K562 (cell line): Measurements from ENCODE around the gene TBX6. TPM values are rescaled to one million over a fixed set of nuclear protein-coding genes. Genes with fewer than 3 reads are reported as not detected.

ENCODE experiments used
- ATAC-seq: fragments of 200-7000 bp; cut with Tn5 transposase; 3 replicates; pipeline ENCODE4 v1.9.1; 2020; ENCODE audit warnings: moderate library complexity
- BruUV-seq: library from RNA; stranded (reverse); fragments of 400-500 nt; replicated peaks from 2 replicates; lab custom pipeline; 2021; lab: Mats Ljungman, UMichigan
- CTCF ChIA-PET: fragments of 300-600 bp; formaldehyde crosslinking; extraction: SDS; loops from one replicate; lab custom pipeline; 2021; ENCODE audit warnings: low intra/inter-chr PET ratio; lab: Yijun Ruan, JAX
- POLR2A ChIA-PET: fragments of 300-600, 350-650 bp; sonication (Branson Sonifier 250); formaldehyde crosslinking; extraction: SDS; loops from one replicate; lab custom pipeline; 2021; ENCODE audit warnings: antibody characterized with exemption, inconsistent platforms; lab: Yijun Ruan, JAX
- DNase-seq, 4 experiments: peaks; one replicate each; pipeline versions ENCODE4 v3.0.0 to v3.0.0-alpha.2; 2011 to 2018; ENCODE audit warnings: low spot score in 3 of 4, mixed read lengths in 3 of 4; ENCODE audit errors: extremely low read depth in 1 of 4
- FAIRE-seq: peaks from 2 replicates; lab custom pipeline; 2011; peaks lifted over from hg19 to GRCh38; lab: Jason Lieb, UNC
- H2AFZ ChIP-seq: 2 replicates; pipeline ENCODE4 v1.6.0; 2011; ENCODE audit warnings: low read depth, low read length, control low read depth, inconsistent platforms
- H3K27ac ChIP-seq: fragments of 200-600 bp; 3 replicates; pipeline ENCODE4 v1.8.0; 2011; ENCODE audit warnings: low read depth, mild to moderate bottlenecking, control low read depth, inconsistent platforms, low read length, moderate library complexity, mixed read lengths; ENCODE audit errors: extremely low read depth
- H3K27me3 ChIP-seq, 2 experiments: fragments of 300-600 bp in 1 of 2; 2 replicates in 1 of 2; 3 replicates in 1 of 2; pipeline versions ENCODE4 v1.6.0 to v1.8.0; 2011; ENCODE audit warnings: inconsistent platforms in 2 of 2, low read length in 2 of 2, mild to moderate bottlenecking in 1 of 2, mixed read lengths in 1 of 2, moderate library complexity in 1 of 2; ENCODE audit not compliant: control insufficient read depth in 2 of 2, insufficient read depth in 2 of 2
- H3K36me3 ChIP-seq: fragments of 300-600 bp; 3 replicates; pipeline ENCODE4 v1.8.0; 2011; ENCODE audit warnings: mild to moderate bottlenecking, low read length, inconsistent platforms; ENCODE audit not compliant: control insufficient read depth, insufficient read depth
- H3K4me1 ChIP-seq, 2 experiments: fragments of 200-600 bp in 1 of 2; replicated peaks in 1 of 2; 2 replicates in 1 of 2; 3 replicates in 1 of 2; pipeline versions ENCODE4 v1.5.1 to v1.8.0; 2011; ENCODE audit warnings: inconsistent platforms in 2 of 2, low read length in 2 of 2, mild to moderate bottlenecking in 1 of 2, mixed read lengths in 1 of 2, moderate library complexity in 1 of 2; ENCODE audit not compliant: control insufficient read depth in 2 of 2, insufficient read depth in 2 of 2
- H3K4me2 ChIP-seq: 2 replicates; pipeline ENCODE4 v1.6.1; 2011; ENCODE audit warnings: low read length, control low read depth, inconsistent platforms, mixed read lengths; ENCODE audit not compliant: insufficient read depth
- H3K4me3 ChIP-seq: fragments of 200-600 bp; sonication (generic), shearing (Covaris generic); 2 replicates; pipeline ENCODE4 v1.5.1; 2016; ENCODE audit warnings: control low read depth, inconsistent platforms
- H3K79me2 ChIP-seq: fragments of 200-600 bp; 3 replicates; pipeline ENCODE4 v1.8.0; 2011; ENCODE audit warnings: low read length, inconsistent platforms; ENCODE audit not compliant: control insufficient read depth, insufficient read depth
- H3K9ac ChIP-seq, 2 experiments: 2 replicates each; pipeline versions ENCODE4 v1.6.0 to v1.6.1; 2011; ENCODE audit warnings: low read depth in 2 of 2, low read length in 2 of 2, control low read depth in 1 of 2, inconsistent platforms in 1 of 2, mild to moderate bottlenecking in 1 of 2, mixed read lengths in 1 of 2; ENCODE audit not compliant: insufficient read depth in 1 of 2
- H3K9me1 ChIP-seq: one replicate; pipeline ENCODE4 v1.6.0; 2011; ENCODE audit warnings: inconsistent platforms, mild to moderate bottlenecking, low read length, moderate library complexity; ENCODE audit not compliant: control insufficient read depth, insufficient read depth
- H3K9me3 ChIP-seq: replicated peaks from 2 replicates; pipeline ENCODE4 v1.5.1; 2011; ENCODE audit warnings: low read depth, low read length, inconsistent platforms; ENCODE audit not compliant: control insufficient read depth, insufficient read depth
- H4K20me1 ChIP-seq: replicated peaks from 2 replicates; pipeline ENCODE4 v1.6.1; 2011; ENCODE audit warnings: low read length, inconsistent platforms, mixed read lengths; ENCODE audit not compliant: control insufficient read depth, insufficient read depth
- DNMT1 ChIP-seq: fragments of 450-650 bp; IDR thresholded peaks from 2 replicates; pipeline ENCODE4 v1.6.1; 2016; ENCODE audit warnings: antibody characterized with exemption, mild to moderate bottlenecking
- ELF2 ChIP-seq: fragments of 250-450 bp; sonication (Bioruptor Pico); IDR thresholded peaks from 2 replicates; pipeline ENCODE4 v1.5.0; 2021; ENCODE audit warnings: mild to moderate bottlenecking
- FOS ChIP-seq: IDR thresholded peaks from 3 replicates; pipeline ENCODE4 v1.6.1; 2011; ENCODE audit not compliant: insufficient read length; ENCODE audit errors: extremely low read depth
- GTF2E2 ChIP-seq: fragments of 200-800 bp; sonication (Bioruptor generic); IDR thresholded peaks from 2 replicates; pipeline ENCODE4 v1.6.1; 2016; ENCODE audit warnings: missing genetic modification characterization, missing compliant biosample characterization
- MTA2 ChIP-seq: fragments of 450-650 bp; IDR thresholded peaks from 2 replicates; pipeline ENCODE4 v1.6.1; 2016; ENCODE audit warnings: low read depth
- NBN ChIP-seq: fragments of 450-650 bp; IDR thresholded peaks from 2 replicates; pipeline ENCODE4 v1.6.1; 2016; ENCODE audit warnings: low read depth, mild to moderate bottlenecking
- NCOA6 ChIP-seq: fragments of 450-650 bp; IDR thresholded peaks from 2 replicates; pipeline ENCODE4 v1.6.1; 2017; ENCODE audit warnings: mild to moderate bottlenecking
- NR2C2 ChIP-seq, 2 experiments: fragments of 200-800 bp in 1 of 2; sonication (Bioruptor generic) in 1 of 2; sonication (generic) in 1 of 2; formaldehyde crosslinking in 1 of 2; IDR thresholded peaks; 2 replicates each; pipeline versions ENCODE4 v1.6.1 to v1.8.0; 2016 to 2022; ENCODE audit warnings: mild to moderate bottlenecking in 1 of 2, missing compliant biosample characterization in 1 of 2, missing genetic modification characterization in 1 of 2, missing genetic modification reagents in 1 of 2
- OTX1 ChIP-seq: fragments of 450-650 bp; formaldehyde crosslinking; IDR thresholded peaks from 2 replicates; pipeline ENCODE4 v1.4.0; 2022; ENCODE audit warnings: mild to moderate bottlenecking
- TEAD1 ChIP-seq, 2 experiments: fragments of 450-650 bp in 1 of 2; sonication (generic) in 1 of 2; formaldehyde crosslinking; IDR thresholded peaks; 2 replicates each; pipeline versions ENCODE4 v1.4.0 to v1.8.0; 2020 to 2022; ENCODE audit warnings: mild to moderate bottlenecking in 2 of 2, missing genetic modification reagents in 1 of 2
- ZNF584 ChIP-seq: fragments of 200-800 bp; sonication (Bioruptor generic); IDR thresholded peaks from 2 replicates; pipeline ENCODE4 v1.6.1; 2016; ENCODE audit warnings: low read depth, mild to moderate bottlenecking, missing genetic modification characterization, missing compliant biosample characterization
- ZNF707 ChIP-seq: fragments of 250-450 bp; sonication (Bioruptor Pico); conservative IDR thresholded peaks from 2 replicates; pipeline ENCODE4 v1.8.0; 2022; ENCODE audit warnings: inconsistent platforms, mild to moderate bottlenecking, moderate library complexity
- WGBS: fragments of 100-300 bp; shearing (Covaris generic); methylation state at CpG from one replicate; pipeline ENCODE4 v1.1.6; 2016; ENCODE audit warnings: low coverage, mixed read lengths; ENCODE audit not compliant: insufficient coverage; ENCODE audit errors: missing lambda C conversion rate; 5-methylcytosine and 5-hydroxymethylcytosine counted together
- in situ Hi-C: fragments of 300-500 bp; cut with MboI; formaldehyde crosslinking; loops from 4 replicates; pipeline ENCODE4 v1.15.0; 2018; ENCODE audit warnings: inconsistent platforms, mixed read lengths
- intact Hi-C: fragments of 100-400 bp; cut with micrococcal nuclease; formaldehyde crosslinking; loops from 2 replicates; pipeline ENCODE4 v1.14.2; 2022
- polyA plus RNA-seq, 8 experiments: library from polyadenylated mRNA; depleted of rRNA in 4 of 8; stranded (reverse) in 5 of 8; unstranded in 3 of 8; fragments of >200 nt; fragmentation: Nextera tagmentation in 2 of 8; fragmentation: Illumina TruSeq in 1 of 8; extraction: Ambion mirVana in 2 of 8; extraction: Trizol in 1 of 8; gene quantifications; 2 replicates each; pipeline versions ENCODE4 v1.2.1 to v1.2.3, GENCODE V29; 2011 to 2014; ENCODE audit warnings: inconsistent platforms in 1 of 8, missing spikeins in 1 of 8
- total RNA-seq, 7 experiments: library from RNA; depleted of rRNA in 6 of 7; stranded (reverse); fragments of >200 nt in 6 of 7; fragmentation: Illumina TruSeq in 2 of 7; extraction: Trizol in 2 of 7; gene quantifications; 2 replicates each; pipeline versions ENCODE4 v1.2.1 to v1.2.3, GENCODE V29; 2011 to 2021; ENCODE audit warnings: low replicate concordance in 1 of 7
- TF ChIP-seq, protein P1 (sequence below): fragments of 450-650 bp; IDR thresholded peaks from 2 replicates; pipeline ENCODE4 v1.7.0; 2016; ENCODE audit warnings: borderline replicate concordance
- TF ChIP-seq, protein P2 (sequence below): IDR thresholded peaks from 2 replicates; pipeline ENCODE4 v1.6.1; 2012; ENCODE audit warnings: low read depth, low read length, improper control_type of control experiment, borderline replicate concordance

Gene TBX6
- total and polyA plus RNA-seq, 9 of the 15 experiments (the other 6 are each of a cell fraction or from before 2014, with no cell fraction given), result 0.07 to 0.58 (median 0.11) TPM; not detected in 2

DNA sequence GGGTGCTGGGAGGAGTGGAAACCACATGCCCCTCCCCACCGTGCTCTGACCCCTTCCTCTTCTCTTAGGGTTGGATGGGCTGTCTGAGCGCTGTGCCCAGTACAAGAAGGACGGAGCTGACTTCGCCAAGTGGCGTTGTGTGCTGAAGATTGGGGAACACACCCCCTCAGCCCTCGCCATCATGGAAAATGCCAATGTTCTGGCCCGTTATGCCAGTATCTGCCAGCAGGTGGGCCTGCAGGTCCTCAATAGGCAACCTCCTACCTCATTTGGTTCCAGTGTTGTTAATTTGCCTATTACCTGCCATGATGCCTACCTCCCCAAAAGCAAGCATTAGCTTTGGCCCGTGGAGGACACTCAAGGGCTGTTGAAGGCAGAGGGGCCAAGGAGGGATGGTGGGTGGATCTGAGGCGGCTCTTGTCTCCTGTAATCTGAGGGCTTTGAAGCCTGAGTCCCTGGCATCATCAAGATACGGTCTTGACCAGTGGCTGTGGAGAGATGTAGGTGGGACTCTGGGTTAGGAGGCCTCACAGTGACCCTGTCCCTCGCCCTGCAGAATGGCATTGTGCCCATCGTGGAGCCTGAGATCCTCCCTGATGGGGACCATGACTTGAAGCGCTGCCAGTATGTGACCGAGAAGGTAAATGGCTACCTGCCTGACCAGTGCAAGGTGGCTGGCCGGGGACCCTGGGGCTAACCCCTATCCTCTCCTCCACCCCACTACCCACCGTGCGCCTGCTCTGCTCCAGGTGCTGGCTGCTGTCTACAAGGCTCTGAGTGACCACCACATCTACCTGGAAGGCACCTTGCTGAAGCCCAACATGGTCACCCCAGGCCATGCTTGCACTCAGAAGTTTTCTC is 22.7 kb downstream of the TBX6 start:
- Histone ChIP-seq H4K20me1 (peaks cover 51% of the 10 kb centered on the region), H3K27me3 (no peaks in the 10 kb centered on the region), H3K79me2 (peaks cover 68% of the 10 kb centered on the region), H3K4me2 (peak overlapping the region; percentile 79), H3K27ac (peak overlapping the region; percentile 55; the same call in 2 of the 3 replicates), H3K36me3 (peaks cover 64% of the 10 kb centered on the region), H3K4me1 (peaks cover 36 to 51% of the 10 kb centered on the region in 2 experiments), H3K9me1 (peaks cover 17% of the 10 kb centered on the region), H2AFZ (no peak overlapping the region), H3K9me3 (no peaks in the 10 kb centered on the region), H3K9ac (peak overlapping the region; percentile 86 to 93; a peak in 3 of 4 replicates), H3K4me3 (peak overlapping the region; percentile 32)
- CTCF ChIA-PET, result no interaction called here
- FAIRE-seq, result no peak
- in situ Hi-C loops, result no loop called here
- peak in 1 of 4 experiments; percentile 37 for DNase-seq
- POLR2A ChIA-PET, result interaction anchor here (0.8 to 1.9 kb wide), 2 partner anchors 23 to 26 kb away, joined by 3 to 9 read pairs; partner anchors contain the start of gene TBX6
- 97% methylated on average over 16 of the region's 17 CpGs for WGBS
- BruUV-seq, result no TSS peak
- no peak for ATAC-seq
- intact Hi-C loops, result loop anchor here (10.0 kb wide), 2 partner anchors 306 to 586 kb away; partner anchors contain the start of genes FBRS, MYL11, PRR14 and TBC1D10B
- no peak for TF ChIP-seq ELF2 (CRISPR knock-in tag)
- TF ChIP-seq ZNF584 (CRISPR knock-in tag), result no peak
- TF ChIP-seq OTX1 (CRISPR knock-in tag), result no peak
- TF ChIP-seq NR2C2 (CRISPR knock-in tag; IDR thresholded peaks at IDR 0.05), result no peak
- TF ChIP-seq NR2C2 (tag; IDR thresholded peaks at IDR 0.05), result no peak
- no peak for TF ChIP-seq NBN
- TF ChIP-seq MTA2, result no peak
- no peak for TF ChIP-seq DNMT1
- TF ChIP-seq FOS, result no peak
- TF ChIP-seq, protein P1, sequence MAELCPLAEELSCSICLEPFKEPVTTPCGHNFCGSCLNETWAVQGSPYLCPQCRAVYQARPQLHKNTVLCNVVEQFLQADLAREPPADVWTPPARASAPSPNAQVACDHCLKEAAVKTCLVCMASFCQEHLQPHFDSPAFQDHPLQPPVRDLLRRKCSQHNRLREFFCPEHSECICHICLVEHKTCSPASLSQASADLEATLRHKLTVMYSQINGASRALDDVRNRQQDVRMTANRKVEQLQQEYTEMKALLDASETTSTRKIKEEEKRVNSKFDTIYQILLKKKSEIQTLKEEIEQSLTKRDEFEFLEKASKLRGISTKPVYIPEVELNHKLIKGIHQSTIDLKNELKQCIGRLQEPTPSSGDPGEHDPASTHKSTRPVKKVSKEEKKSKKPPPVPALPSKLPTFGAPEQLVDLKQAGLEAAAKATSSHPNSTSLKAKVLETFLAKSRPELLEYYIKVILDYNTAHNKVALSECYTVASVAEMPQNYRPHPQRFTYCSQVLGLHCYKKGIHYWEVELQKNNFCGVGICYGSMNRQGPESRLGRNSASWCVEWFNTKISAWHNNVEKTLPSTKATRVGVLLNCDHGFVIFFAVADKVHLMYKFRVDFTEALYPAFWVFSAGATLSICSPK, result no peak
- TF ChIP-seq NCOA6, result no peak
- TF ChIP-seq ZNF707 (CRISPR knock-in tag), result no peak
- no peak for TF ChIP-seq TEAD1 (CRISPR knock-in tag; IDR thresholded peaks at IDR 0.05)
- TF ChIP-seq GTF2E2 (tag), result no peak
- TF ChIP-seq, protein P2, sequence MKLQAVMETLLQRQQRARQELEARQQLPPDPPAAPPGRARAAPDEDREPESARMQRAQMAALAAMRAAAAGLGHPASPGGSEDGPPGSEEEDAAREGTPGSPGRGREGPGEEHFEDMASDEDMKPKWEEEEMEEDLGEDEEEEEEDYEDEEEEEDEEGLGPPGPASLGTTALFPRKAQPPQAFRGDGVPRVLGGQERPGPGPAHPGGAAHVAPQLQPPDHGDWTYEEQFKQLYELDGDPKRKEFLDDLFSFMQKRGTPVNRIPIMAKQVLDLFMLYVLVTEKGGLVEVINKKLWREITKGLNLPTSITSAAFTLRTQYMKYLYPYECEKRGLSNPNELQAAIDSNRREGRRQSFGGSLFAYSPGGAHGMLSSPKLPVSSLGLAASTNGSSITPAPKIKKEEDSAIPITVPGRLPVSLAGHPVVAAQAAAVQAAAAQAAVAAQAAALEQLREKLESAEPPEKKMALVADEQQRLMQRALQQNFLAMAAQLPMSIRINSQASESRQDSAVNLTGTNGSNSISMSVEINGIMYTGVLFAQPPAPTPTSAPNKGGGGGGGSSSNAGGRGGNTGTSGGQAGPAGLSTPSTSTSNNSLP, result no peak
